Transverse colon (tissue), 3 donors: Measurements from ENCODE around the gene CD84.
"Not testable (repeated sequence)": the region's sequence is repeated elsewhere in the genome, so short reads cannot be mapped to it uniquely, and the experiment has no call there.

Experiments
- CTCF ChIP-seq, 5 experiments: fragments of 200-600 bp in 3 of 5; fragments of 450-650 bp in 2 of 5; sonication (generic) in 3 of 5; IDR thresholded peaks; 1 replicate in 2 of 5; 2 replicates in 3 of 5; pipeline ENCODE4 v1.5.1; 2016 to 2017; ENCODE audit warnings: antibody characterized with exemption in 5 of 5, inconsistent platforms in 3 of 5, mild to moderate bottlenecking in 2 of 5, moderate library complexity in 1 of 5
- POLR2A ChIP-seq: fragments of 450-650 bp; IDR thresholded peaks from one replicate; pipeline ENCODE4 v1.6.1; 2016; ENCODE audit warnings: antibody characterized with exemption, mild to moderate bottlenecking, moderate library complexity

DNA sequence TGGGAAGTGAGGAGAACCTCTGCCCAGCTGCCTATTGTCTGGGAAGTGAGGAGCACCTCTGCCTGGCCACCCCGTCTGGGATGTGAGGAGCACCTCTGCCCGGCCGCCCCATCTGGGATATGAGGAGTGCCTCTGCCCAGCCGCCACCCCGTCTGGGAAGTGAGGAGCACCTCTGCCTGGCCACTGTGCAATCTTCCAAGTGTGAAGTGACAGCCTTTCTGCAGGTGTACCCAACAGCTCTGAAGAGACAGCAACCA, 46.8 kb downstream of the CD84 start:
- not testable (repeated sequence) for TF ChIP-seq CTCF (IDR thresholded peaks at IDR 0.05); POLR2A
